Tibial nerve (tissue), 4 donors: ENCODE data around the gene GSTA4. TPM values are rescaled to one million over a fixed set of nuclear protein-coding genes. Genes with fewer than 3 reads are reported as not detected.

Experiments
- DNase-seq, 2 donors: peaks; one replicate each; pipeline ENCODE4 v3.0.0-alpha.2; 2019; ENCODE audit warnings: low spot score in 2 of 2
- H3K27ac ChIP-seq, 4 donors: fragments of 200-600 bp; sonication (generic) in 3 of 4; one replicate each; pipeline ENCODE4 v1.5.1; 2017 to 2019; ENCODE audit warnings: mild to moderate bottlenecking in 1 of 4
- H3K27me3 ChIP-seq, 2 donors: fragments of 200-600 bp; sonication (generic) in 1 of 2; one replicate each; pipeline versions ENCODE4 v1.5.1 to v1.6.0; 2017 to 2019
- H3K36me3 ChIP-seq, 3 donors: fragments of 200-600 bp; sonication (generic); one replicate each; pipeline ENCODE4 v1.5.1; 2018 to 2019
- H3K4me1 ChIP-seq, 4 donors: fragments of 200-600 bp; sonication (generic) in 3 of 4; one replicate each; pipeline ENCODE4 v1.5.1; 2017 to 2019
- H3K4me3 ChIP-seq, 4 donors: fragments of 200-600 bp; sonication (generic) in 3 of 4; one replicate each; pipeline ENCODE4 v1.5.1; 2017 to 2019; ENCODE audit warnings: mild to moderate bottlenecking in 1 of 4, moderate library complexity in 1 of 4
- H3K9me3 ChIP-seq, 4 donors: fragments of 200-600 bp; sonication (generic) in 3 of 4; one replicate each; pipeline ENCODE4 v1.5.1; 2017 to 2019
- CTCF ChIP-seq, 5 experiments: fragments of 200-600 bp in 3 of 5; fragments of 450-650 bp in 2 of 5; sonication (generic) in 3 of 5; IDR thresholded peaks; one replicate each; pipeline ENCODE4 v1.5.1; 2016 to 2019; ENCODE audit warnings: antibody characterized with exemption in 5 of 5, mild to moderate bottlenecking in 3 of 5, moderate library complexity in 2 of 5
- EP300 ChIP-seq, 2 donors: sonication (generic); formaldehyde crosslinking; IDR thresholded peaks; one replicate each; pipeline ENCODE4 v1.6.1; 2017; ENCODE audit warnings: antibody characterized with exemption in 2 of 2, mild to moderate bottlenecking in 1 of 2
- POLR2A ChIP-seq, 2 donors: fragments of 450-650 bp; IDR thresholded peaks; one replicate each; pipeline ENCODE4 v1.6.1; 2017; ENCODE audit warnings: antibody characterized with exemption in 2 of 2, mild to moderate bottlenecking in 2 of 2, moderate library complexity in 2 of 2
- WGBS, 2 donors: methylation state at CpG; one replicate each; pipeline ENCODE4 v1.1.5; 2018; 5-methylcytosine and 5-hydroxymethylcytosine counted together
- total RNA-seq, 4 donors: library from RNA; depleted of rRNA; stranded (reverse); fragments of >200 nt; gene quantifications; one replicate each; pipeline ENCODE4 v1.1.0, GENCODE V29; 2016

GSTA4 gene
- total RNA-seq, 4 donors from 2014 or later = 24.3 to 34.7 (median 29.1) TPM

GRCh38 chr6:52982680-52983079, 12.4 kb downstream of the GSTA4 start:
- Histone ChIP-seq H3K9me3 (no peaks in the 10 kb centered on the region), H3K27ac (no peak overlapping the region), H3K4me1 (no peaks in the 10 kb centered on the region), H3K36me3 (peaks cover 0 to 74% (median 0%) of the 10 kb centered on the region in 3 donors), H3K27me3 (no peaks in the 10 kb centered on the region), H3K4me3 (no peak overlapping the region)
- DNase-seq = no peak
- TF ChIP-seq POLR2A (IDR thresholded peaks at IDR 0.05) (no peak), CTCF (IDR thresholded peaks at IDR 0.05) (no peak), EP300 (IDR thresholded peaks at IDR 0.05) (no peak)
- WGBS, 2 donors = 90 to 92% methylated on average over 3 of the region's 3 CpGs

GRCh38 chr6:52981222-52981900, 13.7 kb downstream of the GSTA4 start:
- Histone ChIP-seq H3K27ac (no peak overlapping the region), H3K27me3 (no peaks in the 10 kb centered on the region), H3K4me1 (no peaks in the 10 kb centered on the region), H3K9me3 (no peaks in the 10 kb centered on the region), H3K4me3 (no peak overlapping the region), H3K36me3 (peaks cover 0 to 73% (median 0%) of the 10 kb centered on the region in 3 donors)
- no peak for DNase-seq
- TF ChIP-seq POLR2A (IDR thresholded peaks at IDR 0.05) = no peak
- TF ChIP-seq EP300 (IDR thresholded peaks at IDR 0.05) = no peak
- no peak for TF ChIP-seq CTCF (IDR thresholded peaks at IDR 0.05)

GRCh38 chr6:52976591-52977035, 18.5 kb downstream of the GSTA4 start:
- TF ChIP-seq EP300 (IDR thresholded peaks at IDR 0.05) (no peak), POLR2A (IDR thresholded peaks at IDR 0.05) (no peak), CTCF (IDR thresholded peaks at IDR 0.05) (no peak)
- DNase-seq = no peak
- H3K4me3 ChIP-seq = no peak overlapping the region
- WGBS, 2 donors = 53 to 59% methylated on average over 3 of the region's 3 CpGs
- no peaks in the 10 kb centered on the region for H3K27me3 ChIP-seq
- no peaks in the 10 kb centered on the region for H3K4me1 ChIP-seq
- no peaks in the 10 kb centered on the region for H3K9me3 ChIP-seq
- H3K27ac ChIP-seq = no peak overlapping the region
- peaks cover 0 to 25% (median 0%) of the 10 kb centered on the region in 3 donors for H3K36me3 ChIP-seq

- no peak for TF ChIP-seq POLR2A (IDR thresholded peaks at IDR 0.05)
- TF ChIP-seq CTCF (IDR thresholded peaks at IDR 0.05) = no peak
- TF ChIP-seq EP300 (IDR thresholded peaks at IDR 0.05) = no peak
- WGBS, 2 donors = 68 to 75% methylated on average over 4 of the region's 4 CpGs
- no peak overlapping the region for H3K27ac ChIP-seq
- H3K9me3 ChIP-seq = no peaks in the 10 kb centered on the region
- no peaks in the 10 kb centered on the region for H3K27me3 ChIP-seq
- H3K4me1 ChIP-seq = no peaks in the 10 kb centered on the region
- no peak for DNase-seq
- no peak overlapping the region for H3K4me3 ChIP-seq
- peaks cover 0 to 20% (median 0%) of the 10 kb centered on the region in 3 donors for H3K36me3 ChIP-seq
Observed at GRCh38 chr6:52976149-52976548, 18.9 kb downstream of the GSTA4 start.

GRCh38 chr6:52975580-52975979, 19.5 kb downstream of the GSTA4 start:
- Histone ChIP-seq H3K4me1 (no peaks in the 10 kb centered on the region), H3K27me3 (no peaks in the 10 kb centered on the region), H3K9me3 (no peaks in the 10 kb centered on the region), H3K4me3 (no peak overlapping the region), H3K36me3 (peaks cover 0 to 15% (median 0%) of the 10 kb centered on the region in 3 donors), H3K27ac (no peak overlapping the region)
- no peak for DNase-seq
- TF ChIP-seq CTCF (IDR thresholded peaks at IDR 0.05) = no peak
- no peak for TF ChIP-seq EP300 (IDR thresholded peaks at IDR 0.05)
- TF ChIP-seq POLR2A (IDR thresholded peaks at IDR 0.05) = no peak
- 56 to 73% methylated on average over 2 of the region's 2 CpGs for WGBS, 2 donors
